ENCODE results near the gene PRLHR. TPM values are rescaled to one million over a fixed set of nuclear protein-coding genes. Genes with fewer than 3 reads are reported as not detected.

The PRLHR gene
- total and polyA plus RNA-seq, 2 of the 4 experiments (the other 2 are of a cell fraction), result not detected

- POLR2A ChIA-PET (ENCODE audit: unreplicated experiment), result interaction anchor here (0.6 to 1.4 kb wide), 2 partner anchors 152 to 486 kb away, joined by 3 to 5 read pairs; no protein-coding TSS in a partner anchor
- intact Hi-C loops (cut with micrococcal nuclease), result loop anchor here (1.0 to 5.0 kb wide), 5 partner anchors 153 to 464 kb away; partner anchors contain the start of gene CACUL1
- no TSS peak for BruUV-seq (replicated peaks)
These were observed 27.1 kb downstream of the PRLHR start for GRCh38 chr10:118568327-118568848.

More at GRCh38 chr10:118568327-118568848, 27.1 kb downstream of the PRLHR start:
- Histone ChIP-seq H3K18ac (ENCODE audit: low read depth, low read length) (no peak overlapping the region), H3K9ac (ENCODE audit: low read depth, low read length) (peak overlapping the region; percentile 40; the same call in 1 of the 2 replicates), H2BK15ac (ENCODE audit: low read depth, low read length) (no peak overlapping the region), H3K4me3 (ENCODE audit: insufficient read depth, low read depth, low read length) (no peak overlapping the region), H3K27me3 (ENCODE audit: control insufficient read depth, insufficient read depth, low read length) (peaks cover 10% of the 10 kb centered on the region), H2BK120ac (ENCODE audit: low read depth, low read length) (no peak overlapping the region), H4K5ac (ENCODE audit: low read depth, low read length) (no peak overlapping the region), H4K8ac (ENCODE audit: low read depth in 2 of 2, low read length in 2 of 2) (no peak overlapping the region), H2AK5ac (ENCODE audit: low read depth, low read length) (no peak overlapping the region), H4K91ac (ENCODE audit: insufficient read depth, low read depth, low read length) (no peak overlapping the region), H3K56ac (ENCODE audit: extremely low read depth, insufficient read depth, low read length) (no peak overlapping the region), H3K4me2 (ENCODE audit: low read depth, low read length) (peak overlapping the region; percentile 80), H3K9me3 (ENCODE audit: control insufficient read depth, insufficient read depth, low read length) (no peaks in the 10 kb centered on the region), H2AFZ (replicated peaks; ENCODE audit: low read length, poor library complexity) (peak overlapping the region; percentile 87), H2BK20ac (ENCODE audit: low read depth, low read length) (no peak overlapping the region), H3K4ac (ENCODE audit: low read depth, low read length) (no peak overlapping the region), H3K9me1 (ENCODE audit: insufficient read depth, low read length) (no peaks in the 10 kb centered on the region), H3K27ac (ENCODE audit: insufficient read depth, low read length) (no peak overlapping the region), H3K79me1 (ENCODE audit: low read depth in 1 of 2, low read length in 2 of 2) (no peaks in the 10 kb centered on the region), H3K36me3 (ENCODE audit: control insufficient read depth, insufficient read depth, low read length) (no peaks in the 10 kb centered on the region), H3K23ac (ENCODE audit: low read depth, low read length) (no peak overlapping the region), H2AK9ac (replicated peaks; ENCODE audit: low read depth, low read length, poor library complexity) (peak overlapping the region; percentile 15), H3K14ac (replicated peaks; ENCODE audit: low read depth, low read length) (no peak overlapping the region), H3K4me1 (ENCODE audit: control insufficient read depth, insufficient read depth, low read length) (peaks cover 2% of the 10 kb centered on the region; the same call in 1 of the 2 replicates), H2BK5ac (ENCODE audit: low read depth, low read length, poor library complexity, severe bottlenecking) (no peak overlapping the region), H4K20me1 (ENCODE audit: insufficient read depth, low read length) (no peaks in the 10 kb centered on the region)
- in situ Hi-C loops (cut with MboI; ENCODE audit: low sequenced_read_pairs), result loop anchor here (5.0 to 10.0 kb wide), 2 partner anchors 154 to 286 kb away; no protein-coding TSS in a partner anchor
- DNase-seq, result peak; percentile 56
- no CpG with 5 or more reads among the region's 10 CpGs for WGBS, 2 experiments (ENCODE audit: extremely low coverage in 2 of 2, insufficient read length in 1 of 2)
- TF ChIP-seq NFE2L2 (IDR thresholded peaks at IDR 0.05; ENCODE audit: low read depth, low read length) (no peak), RCOR1 (IDR thresholded peaks at IDR 0.05; ENCODE audit: insufficient replicate concordance, low read length) (no peak), CHD1 (IDR thresholded peaks at IDR 0.05; ENCODE audit: low read depth, low read length) (no peak), MAFK (IDR thresholded peaks at IDR 0.05; ENCODE audit: low read depth, low read length) (no peak), MXI1 (IDR thresholded peaks at IDR 0.05; ENCODE audit: borderline replicate concordance, low read depth, low read length) (0 out of 2 replicates have a peak, but pooled peaks have one; percentile 29), FOS (IDR thresholded peaks at IDR 0.05; ENCODE audit: low read depth, low read length) (no peak), RAD21 (IDR thresholded peaks at IDR 0.05; ENCODE audit: low read length) (peak; percentile 85), SMC3 (IDR thresholded peaks at IDR 0.05; ENCODE audit: low read depth, low read length) (peak; percentile 81)
- TF ChIP-seq, protein P1, sequence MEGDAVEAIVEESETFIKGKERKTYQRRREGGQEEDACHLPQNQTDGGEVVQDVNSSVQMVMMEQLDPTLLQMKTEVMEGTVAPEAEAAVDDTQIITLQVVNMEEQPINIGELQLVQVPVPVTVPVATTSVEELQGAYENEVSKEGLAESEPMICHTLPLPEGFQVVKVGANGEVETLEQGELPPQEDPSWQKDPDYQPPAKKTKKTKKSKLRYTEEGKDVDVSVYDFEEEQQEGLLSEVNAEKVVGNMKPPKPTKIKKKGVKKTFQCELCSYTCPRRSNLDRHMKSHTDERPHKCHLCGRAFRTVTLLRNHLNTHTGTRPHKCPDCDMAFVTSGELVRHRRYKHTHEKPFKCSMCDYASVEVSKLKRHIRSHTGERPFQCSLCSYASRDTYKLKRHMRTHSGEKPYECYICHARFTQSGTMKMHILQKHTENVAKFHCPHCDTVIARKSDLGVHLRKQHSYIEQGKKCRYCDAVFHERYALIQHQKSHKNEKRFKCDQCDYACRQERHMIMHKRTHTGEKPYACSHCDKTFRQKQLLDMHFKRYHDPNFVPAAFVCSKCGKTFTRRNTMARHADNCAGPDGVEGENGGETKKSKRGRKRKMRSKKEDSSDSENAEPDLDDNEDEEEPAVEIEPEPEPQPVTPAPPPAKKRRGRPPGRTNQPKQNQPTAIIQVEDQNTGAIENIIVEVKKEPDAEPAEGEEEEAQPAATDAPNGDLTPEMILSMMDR (conservative IDR thresholded peaks at IDR 0.05; ENCODE audit: low read depth, low read length), result peak; percentile 82
- TF ChIP-seq, protein P2, sequence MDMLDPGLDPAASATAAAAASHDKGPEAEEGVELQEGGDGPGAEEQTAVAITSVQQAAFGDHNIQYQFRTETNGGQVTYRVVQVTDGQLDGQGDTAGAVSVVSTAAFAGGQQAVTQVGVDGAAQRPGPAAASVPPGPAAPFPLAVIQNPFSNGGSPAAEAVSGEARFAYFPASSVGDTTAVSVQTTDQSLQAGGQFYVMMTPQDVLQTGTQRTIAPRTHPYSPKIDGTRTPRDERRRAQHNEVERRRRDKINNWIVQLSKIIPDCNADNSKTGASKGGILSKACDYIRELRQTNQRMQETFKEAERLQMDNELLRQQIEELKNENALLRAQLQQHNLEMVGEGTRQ (IDR thresholded peaks at IDR 0.05; ENCODE audit: low read depth, low read length), result no peak
- CTCF ChIA-PET, result interaction anchor here (0.6 to 2.5 kb wide), 16 partner anchors 10 to 1357 kb away, joined by 3 to 15 read pairs (median 4); no protein-coding TSS in a partner anchor
- dilution Hi-C loops (cut with HindIII; ENCODE audit: low sequenced_read_pairs, unreplicated experiment), result no loop called here
- peak; percentile 69 for ATAC-seq (ENCODE audit: low read depth)
